A673 (cell line): ENCODE measurements around the gene PPP1R13B.

Source experiments
- EZH2 ChIP-seq: fragments of 200-600 bp; sonication (generic); IDR thresholded peaks from 2 replicates; pipeline ENCODE4 v1.6.1; 2017; ENCODE audit warnings: borderline replicate concordance, low read depth, mild to moderate bottlenecking, mixed read lengths, antibody characterized with exemption, low read length; ENCODE audit not compliant: poor library complexity, severe bottlenecking
- TF ChIP-seq, protein P1 (sequence below): fragments of 300-800, 200-600 bp; sonication (generic); conservative IDR thresholded peaks from 2 replicates; pipeline ENCODE4 v1.5.1; 2017; ENCODE audit warnings: low read depth, mild to moderate bottlenecking, antibody characterized with exemption, low read length, moderate library complexity, mixed read lengths

DNA sequence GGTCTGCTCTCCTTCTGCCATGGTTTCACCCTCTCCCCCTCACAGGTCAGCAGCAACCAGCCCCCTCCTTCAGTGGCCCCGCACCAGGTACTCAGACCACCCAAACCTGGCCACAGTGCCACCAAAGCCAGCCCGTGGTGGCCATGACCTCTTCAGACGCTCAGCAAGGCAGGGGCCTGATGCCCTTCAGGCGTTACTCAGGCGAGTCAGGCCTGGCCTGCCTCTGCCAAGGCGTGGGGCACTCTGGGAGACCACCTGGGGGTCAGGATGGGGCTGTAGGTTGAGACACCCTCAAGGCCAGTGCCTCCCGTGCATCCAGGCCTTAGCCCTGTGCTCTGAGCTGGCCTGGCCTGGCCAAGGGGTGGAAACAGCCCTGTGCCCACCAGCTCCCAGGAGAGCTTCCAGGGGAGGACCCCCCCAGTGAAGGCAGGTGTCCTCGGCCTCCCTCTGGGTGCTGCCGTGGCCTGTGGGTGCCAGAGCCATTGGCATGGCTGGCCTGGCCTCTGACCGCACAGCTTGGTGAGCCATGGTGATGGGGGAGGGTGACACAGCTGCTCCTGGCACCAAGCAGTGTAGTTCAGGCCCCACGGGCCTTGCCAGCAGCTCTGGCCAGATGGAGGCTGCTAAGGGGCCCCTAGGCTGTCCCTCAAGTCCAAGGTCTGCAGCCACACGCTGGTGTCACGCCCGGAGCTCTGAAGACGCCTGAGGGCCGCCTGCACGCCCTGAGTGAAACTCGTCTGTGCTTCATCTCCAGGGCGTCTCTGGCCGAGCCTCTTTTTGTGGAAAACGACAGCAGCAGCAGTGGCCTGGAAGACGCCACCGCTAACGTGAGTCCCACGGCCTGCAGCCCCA is 147.2 kb downstream of the PPP1R13B start:
- TF ChIP-seq, protein P1, sequence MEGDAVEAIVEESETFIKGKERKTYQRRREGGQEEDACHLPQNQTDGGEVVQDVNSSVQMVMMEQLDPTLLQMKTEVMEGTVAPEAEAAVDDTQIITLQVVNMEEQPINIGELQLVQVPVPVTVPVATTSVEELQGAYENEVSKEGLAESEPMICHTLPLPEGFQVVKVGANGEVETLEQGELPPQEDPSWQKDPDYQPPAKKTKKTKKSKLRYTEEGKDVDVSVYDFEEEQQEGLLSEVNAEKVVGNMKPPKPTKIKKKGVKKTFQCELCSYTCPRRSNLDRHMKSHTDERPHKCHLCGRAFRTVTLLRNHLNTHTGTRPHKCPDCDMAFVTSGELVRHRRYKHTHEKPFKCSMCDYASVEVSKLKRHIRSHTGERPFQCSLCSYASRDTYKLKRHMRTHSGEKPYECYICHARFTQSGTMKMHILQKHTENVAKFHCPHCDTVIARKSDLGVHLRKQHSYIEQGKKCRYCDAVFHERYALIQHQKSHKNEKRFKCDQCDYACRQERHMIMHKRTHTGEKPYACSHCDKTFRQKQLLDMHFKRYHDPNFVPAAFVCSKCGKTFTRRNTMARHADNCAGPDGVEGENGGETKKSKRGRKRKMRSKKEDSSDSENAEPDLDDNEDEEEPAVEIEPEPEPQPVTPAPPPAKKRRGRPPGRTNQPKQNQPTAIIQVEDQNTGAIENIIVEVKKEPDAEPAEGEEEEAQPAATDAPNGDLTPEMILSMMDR = no peak
- no peak for TF ChIP-seq EZH2
